GM21619 (cell line): Measurements from ENCODE around the gene TAF8.

Experiments used
- ATAC-seq: cut with Tn5 transposase; IDR thresholded peaks from one replicate; pipeline ENCODE4 v1.9.1; 2021; ENCODE audit not compliant: unreplicated experiment

TAF8 gene

GRCh38 chr6:42095094-42095493, 44.8 kb downstream of the TAF8 start:
- no peak for ATAC-seq

GRCh38 chr6:42095776-42096541, 45.6 kb downstream of the TAF8 start:
- ATAC-seq, result no peak

- no peak for ATAC-seq
Observed at GRCh38 chr6:42099340-42100028, 49.2 kb downstream of the TAF8 start.

GRCh38 chr6:42100029-42100901, 49.9 kb downstream of the TAF8 start:
- no peak for ATAC-seq

GRCh38 chr6:42101186-42101657, 50.9 kb downstream of the TAF8 start:
- no peak for ATAC-seq

GRCh38 chr6:42103216-42103615, 52.9 kb downstream of the TAF8 start:
- no peak for ATAC-seq

GRCh38 chr6:42103753-42104094, 53.4 kb downstream of the TAF8 start:
- ATAC-seq, result no peak

- no peak for ATAC-seq
Observed at GRCh38 chr6:42104095-42104803, 53.9 kb downstream of the TAF8 start.

GRCh38 chr6:42104804-42105125, 54.4 kb downstream of the TAF8 start:
- ATAC-seq, result no peak

- ATAC-seq, result no peak
Observed at GRCh38 chr6:42105156-42105648, 54.9 kb downstream of the TAF8 start.

GRCh38 chr6:42105709-42106108, 55.4 kb downstream of the TAF8 start:
- no peak for ATAC-seq

GRCh38 chr6:42106112-42107023, 56.0 kb downstream of the TAF8 start:
- ATAC-seq, result no peak

- no peak for ATAC-seq
Observed at GRCh38 chr6:42108071-42108470, 57.7 kb downstream of the TAF8 start.

- no peak for ATAC-seq
Observed at GRCh38 chr6:42110683-42111082, 60.4 kb downstream of the TAF8 start.

- no peak for ATAC-seq
Observed at GRCh38 chr6:42112351-42112750, 62.0 kb downstream of the TAF8 start.

- no peak for ATAC-seq
Observed at GRCh38 chr6:42113936-42114636, 63.8 kb downstream of the TAF8 start.

- no peak for ATAC-seq
Observed at GRCh38 chr6:42117843-42118161, 67.5 kb downstream of the TAF8 start.

GRCh38 chr6:42118162-42119001, 68.1 kb downstream of the TAF8 start:
- no peak for ATAC-seq
